AG09319 (cell line): Measurements from ENCODE around the gene IAH1.

ENCODE experiments used
- DNase-seq: peaks from one replicate; pipeline ENCODE4 v3.0.0-alpha.2; 2010; ENCODE audit warnings: low read depth; ENCODE audit errors: extremely low read depth
- TF ChIP-seq, protein P1 (sequence below): IDR thresholded peaks from 2 replicates; pipeline ENCODE4 v1.5.1; 2011; ENCODE audit warnings: low read depth, mild to moderate bottlenecking, inconsistent platforms, low read length, moderate library complexity

IAH1 gene

DNA sequence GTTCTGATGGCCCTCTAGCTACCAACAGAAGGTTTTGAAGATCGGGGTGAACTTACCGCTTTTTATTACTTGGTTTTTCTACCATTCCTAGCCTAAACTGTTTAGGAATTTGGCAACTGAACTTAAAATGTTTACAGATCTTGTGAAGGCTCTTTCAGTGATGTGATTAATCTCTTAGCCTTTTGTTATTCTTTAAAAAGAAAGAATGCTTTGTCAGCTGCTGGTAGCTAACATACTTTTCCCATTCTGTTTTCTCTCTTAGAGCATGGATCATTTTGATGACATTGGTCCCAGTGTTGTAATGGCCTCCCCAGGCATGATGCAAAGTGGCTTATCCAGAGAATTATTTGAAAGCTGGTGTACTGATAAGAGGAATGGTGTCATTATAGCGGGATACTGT lies 32.8 kb upstream of the IAH1 start:
- no peak for DNase-seq
- TF ChIP-seq, protein P1, sequence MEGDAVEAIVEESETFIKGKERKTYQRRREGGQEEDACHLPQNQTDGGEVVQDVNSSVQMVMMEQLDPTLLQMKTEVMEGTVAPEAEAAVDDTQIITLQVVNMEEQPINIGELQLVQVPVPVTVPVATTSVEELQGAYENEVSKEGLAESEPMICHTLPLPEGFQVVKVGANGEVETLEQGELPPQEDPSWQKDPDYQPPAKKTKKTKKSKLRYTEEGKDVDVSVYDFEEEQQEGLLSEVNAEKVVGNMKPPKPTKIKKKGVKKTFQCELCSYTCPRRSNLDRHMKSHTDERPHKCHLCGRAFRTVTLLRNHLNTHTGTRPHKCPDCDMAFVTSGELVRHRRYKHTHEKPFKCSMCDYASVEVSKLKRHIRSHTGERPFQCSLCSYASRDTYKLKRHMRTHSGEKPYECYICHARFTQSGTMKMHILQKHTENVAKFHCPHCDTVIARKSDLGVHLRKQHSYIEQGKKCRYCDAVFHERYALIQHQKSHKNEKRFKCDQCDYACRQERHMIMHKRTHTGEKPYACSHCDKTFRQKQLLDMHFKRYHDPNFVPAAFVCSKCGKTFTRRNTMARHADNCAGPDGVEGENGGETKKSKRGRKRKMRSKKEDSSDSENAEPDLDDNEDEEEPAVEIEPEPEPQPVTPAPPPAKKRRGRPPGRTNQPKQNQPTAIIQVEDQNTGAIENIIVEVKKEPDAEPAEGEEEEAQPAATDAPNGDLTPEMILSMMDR, result no peak

DNA sequence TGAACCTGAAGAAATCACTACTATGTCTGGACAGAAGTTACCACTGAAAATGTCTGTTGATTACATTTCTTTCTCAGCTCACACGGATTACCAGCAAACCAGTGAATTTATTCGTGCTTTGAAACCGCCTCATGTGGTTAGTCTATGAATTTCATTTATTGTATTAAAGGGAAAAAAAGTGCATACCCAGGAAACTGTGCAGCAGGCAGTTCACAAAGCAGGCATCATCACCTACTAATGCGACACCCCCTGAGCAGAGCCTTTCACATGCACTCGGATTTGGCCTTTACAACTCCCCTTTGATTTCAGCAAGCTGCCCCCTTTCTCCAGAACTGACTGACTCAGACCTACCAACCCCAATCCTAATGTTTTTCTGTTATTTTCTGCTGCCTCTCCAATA lies 30.8 kb upstream of the IAH1 start:
- TF ChIP-seq, protein P1, result no peak

DNA sequence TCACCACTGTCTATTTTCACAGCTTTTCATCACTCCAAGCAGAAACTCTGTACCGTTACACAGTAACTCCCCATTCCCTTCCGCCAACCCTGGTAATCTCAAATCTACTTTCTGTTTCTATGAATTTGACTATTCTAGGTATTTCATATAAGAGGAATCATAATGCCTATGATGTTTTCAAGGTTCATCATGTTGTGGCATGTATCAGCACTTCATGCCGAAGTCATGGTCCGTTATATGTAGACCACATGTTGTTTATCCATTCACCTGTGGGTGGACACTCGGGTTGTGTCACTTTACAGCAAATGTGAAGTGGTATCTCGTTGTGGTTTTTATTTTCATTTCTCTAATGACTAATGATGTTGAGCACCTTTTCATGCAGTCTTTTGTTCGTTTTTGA lies 29.3 kb upstream of the IAH1 start:
- TF ChIP-seq, protein P1, result no peak
- no peak for DNase-seq

More for the DNA sequence above, 30.8 kb upstream of the IAH1 start:
- DNase-seq, result no peak

DNA sequence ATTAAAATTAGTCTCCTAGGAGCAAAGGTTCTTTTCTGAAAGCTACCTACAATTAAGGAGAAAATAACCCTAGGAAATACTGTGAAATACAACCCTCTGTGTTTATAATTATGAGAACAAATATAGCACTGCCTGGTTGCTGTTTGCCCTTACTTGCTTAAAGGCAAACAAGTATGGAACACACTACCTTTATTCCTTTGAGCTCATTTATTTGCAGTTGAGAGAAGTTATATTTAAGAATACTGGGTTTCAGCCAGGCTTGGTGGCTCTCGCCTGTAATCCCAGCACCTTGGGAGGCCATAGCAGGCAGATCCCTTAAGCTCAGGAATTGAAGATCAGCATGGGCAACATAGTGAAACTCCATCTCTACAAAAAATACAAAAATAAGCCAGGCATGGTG lies 23.1 kb upstream of the IAH1 start:
- no peak for DNase-seq
- TF ChIP-seq, protein P1, result no peak

DNA sequence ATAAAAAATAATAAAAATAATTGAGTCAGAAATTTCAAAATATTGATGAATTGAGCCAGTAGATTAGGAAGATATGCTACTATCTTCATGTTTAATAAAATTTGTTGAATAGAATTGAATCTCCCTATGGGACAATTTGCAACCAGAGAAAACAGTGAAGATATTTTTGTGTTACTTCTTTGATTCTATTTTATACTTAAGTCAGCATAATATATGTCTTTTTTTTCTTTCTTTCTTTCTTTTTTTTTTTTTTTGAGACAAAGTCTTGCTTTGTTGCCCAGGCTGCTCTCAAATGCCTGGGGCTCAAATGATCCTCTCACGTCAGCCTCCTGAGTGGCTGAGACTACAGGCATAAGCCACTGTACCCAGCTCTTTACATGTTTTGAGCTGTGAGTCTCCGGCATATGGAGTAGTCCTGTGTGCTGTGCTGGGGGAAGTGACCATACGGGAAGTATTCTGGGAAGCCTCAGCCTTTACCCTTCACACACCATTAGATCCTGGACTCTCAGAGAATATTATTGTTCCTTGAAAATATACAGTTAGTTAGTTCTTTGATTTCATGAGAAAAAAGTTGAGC lies 13.8 kb upstream of the IAH1 start:
- DNase-seq, result no peak
- TF ChIP-seq, protein P1, result no peak

DNA sequence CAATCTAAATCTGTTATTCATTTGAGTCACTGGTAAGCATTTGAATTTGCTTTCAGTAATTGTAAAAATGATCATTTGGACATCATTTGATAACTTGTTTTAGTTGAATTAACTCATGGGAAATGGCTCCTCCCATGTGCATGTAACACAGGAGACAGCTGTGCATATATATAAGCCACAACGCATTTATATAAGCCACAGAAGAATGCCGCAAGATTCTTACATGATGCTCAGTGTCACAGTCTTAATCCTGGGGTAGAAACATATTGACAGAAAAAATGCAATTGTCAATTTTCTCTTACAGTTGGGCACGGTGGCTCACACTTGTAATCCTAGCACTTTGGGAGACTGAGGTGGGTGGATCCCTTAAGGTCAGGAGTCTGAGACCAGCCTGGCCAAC lies 13.3 kb upstream of the IAH1 start:
- TF ChIP-seq, protein P1, result no peak
- no peak for DNase-seq

DNA sequence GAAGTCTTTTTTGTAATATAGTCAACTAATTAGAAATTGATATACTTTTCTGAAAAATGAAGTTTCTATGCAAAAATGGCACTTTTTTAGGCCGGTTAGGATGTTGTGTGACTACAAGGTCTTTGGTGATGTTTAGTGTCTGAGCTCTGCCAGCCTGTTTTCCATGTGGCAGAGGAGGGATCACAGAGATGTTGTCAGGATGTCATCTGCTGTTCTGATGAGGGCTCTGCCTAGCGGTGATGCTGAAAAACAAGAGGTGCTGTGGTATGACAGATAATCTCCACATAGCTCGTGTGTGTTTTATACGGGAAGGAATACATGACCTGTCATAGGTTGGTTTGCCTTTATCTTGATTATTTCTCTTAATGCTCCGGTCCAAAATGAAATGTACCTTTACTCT lies 12.0 kb upstream of the IAH1 start:
- TF ChIP-seq, protein P1, result no peak
- no peak for DNase-seq
